HG03520 (cell line): Measurements from ENCODE around the gene TMEM11.
A peak's percentile ranks its signal among the peaks of the same experiment; 100 is the strongest.

Experiments
- ATAC-seq: cut with Tn5 transposase; IDR thresholded peaks from one replicate; pipeline ENCODE4 v1.9.1; 2021; ENCODE audit warnings: mild to moderate bottlenecking, moderate library complexity; ENCODE audit not compliant: unreplicated experiment

Gene TMEM11

DNA sequence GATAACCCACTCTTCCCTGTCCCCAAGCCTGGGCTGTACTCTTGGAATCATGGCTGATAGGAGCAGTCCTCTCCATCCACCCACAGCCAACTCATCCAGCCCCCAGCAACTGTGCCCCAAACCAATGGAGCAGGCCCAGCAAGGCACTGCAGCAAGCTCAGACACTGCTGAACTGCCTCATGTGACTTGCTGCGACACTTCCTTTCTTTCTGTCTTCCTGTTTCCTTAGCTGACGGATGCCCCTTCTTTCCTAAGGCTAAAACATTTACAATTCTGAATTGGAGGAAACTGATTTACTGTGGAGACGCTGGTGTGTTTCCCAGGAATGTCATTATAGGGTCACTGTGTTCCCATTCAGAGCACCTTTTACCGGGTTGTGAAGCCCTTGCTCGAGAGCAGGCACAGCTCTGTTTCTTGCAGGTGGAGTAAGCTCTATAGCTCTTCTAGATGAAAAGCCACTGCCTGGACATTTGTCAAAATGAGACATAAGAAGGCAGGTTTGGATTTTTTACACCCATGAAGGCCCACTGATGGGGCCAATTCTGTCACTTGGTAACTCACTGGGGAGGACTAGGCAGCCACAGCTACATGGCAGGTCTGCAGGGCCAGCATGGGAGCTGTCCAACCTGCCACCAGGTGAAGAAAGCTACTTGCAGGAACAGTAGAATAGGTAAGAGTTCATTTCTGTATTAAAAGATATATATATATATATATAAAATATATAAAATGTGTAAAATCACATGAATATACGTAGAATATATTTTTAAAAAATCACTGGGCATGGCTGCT lies 27.4 kb downstream of the TMEM11 start:
- no peak for ATAC-seq

- ATAC-seq, result no peak
Measured at GRCh38 chr17:21185061-21185460, 28.9 kb downstream of the TMEM11 start.

- ATAC-seq, result no peak
Measured at GRCh38 chr17:21184570-21184969, 29.4 kb downstream of the TMEM11 start.

GRCh38 chr17:21183468-21183867 lies 30.5 kb downstream of the TMEM11 start:
- ATAC-seq, result no peak

DNA sequence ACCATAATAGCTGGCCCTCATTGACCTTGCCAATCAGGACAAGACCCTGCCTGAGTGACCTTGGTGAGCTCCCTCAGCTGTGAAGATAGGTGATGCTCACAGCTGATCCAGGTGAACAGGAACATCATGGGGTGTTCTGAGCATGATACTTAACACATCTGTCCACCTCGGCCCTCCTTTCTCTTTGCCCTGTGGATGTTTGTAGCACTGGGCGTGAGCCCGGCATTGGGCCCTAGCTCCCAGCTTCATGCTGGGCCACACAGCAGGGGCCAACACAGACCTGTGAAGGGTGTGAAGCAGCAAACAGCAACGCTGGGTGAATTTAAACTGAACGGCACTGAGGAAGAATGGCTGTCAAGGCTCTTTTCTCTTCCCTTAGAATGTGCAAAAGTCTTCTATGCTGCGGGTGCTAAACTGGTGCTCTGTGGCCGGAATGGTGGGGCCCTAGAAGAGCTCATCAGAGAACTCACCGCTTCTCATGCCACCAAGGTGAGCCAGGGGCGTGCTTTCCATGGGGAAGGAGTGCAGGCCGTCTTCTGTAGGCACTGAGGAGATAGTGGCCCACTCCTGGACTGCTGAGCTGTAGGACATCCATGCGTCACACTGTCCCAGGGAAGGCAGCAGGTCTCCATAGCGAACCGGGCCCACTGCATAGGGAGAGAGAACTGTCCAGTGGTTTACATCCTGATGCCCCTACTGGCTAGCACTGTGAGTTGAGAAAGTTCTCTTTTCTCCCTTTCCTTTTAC lies 35.9 kb downstream of the TMEM11 start:
- ATAC-seq, result no peak

- ATAC-seq, result no peak
Measured at GRCh38 chr17:21177401-21177800, 36.6 kb downstream of the TMEM11 start.

GRCh38 chr17:21176773-21177395 lies 37.1 kb downstream of the TMEM11 start:
- no peak for ATAC-seq

DNA sequence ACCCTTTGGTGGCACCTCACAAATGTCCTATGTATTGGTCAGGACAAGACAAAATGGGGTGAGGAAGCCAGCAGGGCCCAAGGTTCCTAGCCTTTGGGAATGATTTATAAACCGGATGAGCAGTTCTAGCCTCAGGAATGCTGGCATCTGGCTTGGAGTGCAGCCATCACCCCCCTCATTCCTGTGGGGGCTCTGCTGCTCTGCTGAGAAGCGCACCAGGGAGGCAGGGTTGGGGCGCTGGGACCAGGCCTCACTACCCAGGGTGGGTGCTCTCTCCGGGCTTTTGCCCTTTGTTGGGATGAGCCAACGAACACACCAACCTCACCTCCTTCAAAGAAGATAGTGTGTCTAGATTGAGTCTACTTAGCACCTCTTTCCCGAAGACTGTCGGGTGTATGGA lies 39.2 kb downstream of the TMEM11 start:
- ATAC-seq, result no peak

DNA sequence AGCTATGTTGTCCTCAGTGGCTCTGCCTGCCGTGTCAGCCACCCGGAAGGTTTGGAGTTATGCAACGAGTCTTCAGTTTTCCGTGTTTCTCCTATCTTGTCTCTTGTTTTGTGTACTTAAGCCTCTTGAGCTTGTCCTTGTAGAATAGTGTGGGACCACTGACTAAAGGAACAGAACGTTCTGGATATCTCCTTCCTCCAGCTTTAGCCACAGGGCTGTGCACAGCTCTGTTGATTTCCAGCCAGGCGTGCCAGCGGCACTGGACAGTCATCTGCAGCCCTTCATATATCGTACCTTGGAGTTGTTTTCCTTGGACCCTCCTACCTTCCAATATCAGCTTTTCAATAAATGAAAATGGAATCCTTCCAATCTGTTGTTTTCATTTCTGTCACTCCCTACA lies 39.8 kb downstream of the TMEM11 start:
- ATAC-seq, result no peak

GRCh38 chr17:21173543-21173942 lies 40.4 kb downstream of the TMEM11 start:
- no peak for ATAC-seq

DNA sequence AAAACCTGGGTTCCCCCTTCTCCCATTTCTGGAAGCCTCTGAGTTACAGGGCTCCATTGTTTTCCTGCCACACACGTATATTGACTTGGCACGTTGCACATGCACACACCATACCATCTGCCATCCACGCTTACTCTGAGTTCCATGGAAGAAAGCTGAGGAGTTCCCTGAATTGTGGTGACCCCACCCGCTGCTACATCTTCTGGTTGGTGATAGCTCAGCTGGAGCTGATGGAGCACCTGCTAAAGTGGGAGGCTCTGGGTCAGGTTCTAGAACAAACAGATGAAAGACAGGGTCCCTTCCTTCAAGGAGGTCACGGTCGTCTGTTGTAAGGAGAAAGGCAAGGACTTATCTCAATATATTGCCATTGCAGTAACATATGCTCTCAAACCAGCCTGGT lies 41.1 kb downstream of the TMEM11 start:
- no peak for ATAC-seq

GRCh38 chr17:21171970-21172510 lies 41.9 kb downstream of the TMEM11 start:
- ATAC-seq, result no peak

DNA sequence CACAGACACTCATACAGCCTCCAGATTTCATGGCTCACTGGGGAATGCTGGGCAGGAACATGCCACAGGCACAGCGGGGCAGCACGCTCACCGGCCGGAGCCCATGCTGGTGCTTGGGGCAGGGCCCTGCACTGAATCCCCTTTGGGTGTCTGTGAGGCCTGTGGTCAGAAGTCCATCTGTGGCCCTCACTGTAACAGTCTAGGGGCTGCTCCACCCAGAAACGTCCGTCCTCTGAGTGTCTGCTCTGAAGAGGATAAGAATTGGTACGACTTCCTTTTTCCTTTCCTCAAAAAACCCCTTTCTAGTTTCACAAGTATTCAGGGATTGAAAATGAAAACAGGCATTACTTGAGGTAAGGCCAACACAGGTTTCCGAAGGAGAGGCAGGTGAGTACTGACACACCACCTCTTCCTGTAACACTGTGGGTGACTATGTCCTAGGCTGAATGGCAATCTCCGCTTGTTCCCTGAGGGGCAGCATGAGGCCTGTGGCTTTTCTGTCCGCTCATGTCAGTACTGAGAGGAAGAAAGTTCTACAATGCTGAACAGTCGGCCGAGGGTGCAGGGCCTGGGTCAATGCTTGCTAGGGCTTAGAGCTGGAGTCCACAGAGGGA lies 42.5 kb downstream of the TMEM11 start:
- peak; percentile 57 for ATAC-seq

- ATAC-seq, result no peak
Measured at GRCh38 chr17:21170809-21171208, 43.2 kb downstream of the TMEM11 start.

GRCh38 chr17:21169496-21169895 lies 44.5 kb downstream of the TMEM11 start:
- ATAC-seq, result no peak

DNA sequence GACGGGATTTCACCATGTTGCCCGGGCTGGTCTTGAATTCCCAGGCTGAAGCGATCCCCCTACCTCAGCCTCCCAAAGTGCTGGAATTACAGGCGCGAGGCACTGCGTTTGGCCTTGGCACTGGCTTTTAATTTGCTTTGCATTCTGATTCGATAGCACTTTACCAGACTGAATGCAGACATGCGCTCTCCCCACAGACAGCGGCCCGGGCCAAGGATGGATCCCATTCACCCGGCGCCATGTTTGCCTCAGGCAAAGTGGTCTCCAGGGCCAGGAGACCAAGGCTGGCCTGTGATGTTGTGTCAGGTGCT lies 45.5 kb downstream of the TMEM11 start:
- ATAC-seq, result no peak

DNA sequence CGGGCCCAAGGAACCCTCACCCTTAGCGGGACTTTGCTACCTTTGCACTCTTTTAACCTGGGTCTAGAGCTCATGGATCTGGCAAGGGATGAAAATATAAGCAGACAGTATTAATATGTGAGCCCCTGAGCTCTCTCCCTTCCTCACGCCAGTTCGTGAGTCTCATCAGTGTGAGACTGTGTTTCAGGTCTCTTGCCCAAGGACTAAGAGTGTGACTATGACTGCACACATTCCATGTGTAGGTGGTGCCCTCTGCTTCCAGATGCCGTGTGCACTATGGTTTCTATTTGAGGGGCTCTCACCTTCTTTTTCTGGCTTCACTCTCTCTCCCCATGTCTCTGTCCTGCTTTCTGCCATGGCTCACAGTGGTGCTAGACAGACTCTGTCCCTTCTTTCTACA lies 46.7 kb downstream of the TMEM11 start:
- ATAC-seq, result no peak

DNA sequence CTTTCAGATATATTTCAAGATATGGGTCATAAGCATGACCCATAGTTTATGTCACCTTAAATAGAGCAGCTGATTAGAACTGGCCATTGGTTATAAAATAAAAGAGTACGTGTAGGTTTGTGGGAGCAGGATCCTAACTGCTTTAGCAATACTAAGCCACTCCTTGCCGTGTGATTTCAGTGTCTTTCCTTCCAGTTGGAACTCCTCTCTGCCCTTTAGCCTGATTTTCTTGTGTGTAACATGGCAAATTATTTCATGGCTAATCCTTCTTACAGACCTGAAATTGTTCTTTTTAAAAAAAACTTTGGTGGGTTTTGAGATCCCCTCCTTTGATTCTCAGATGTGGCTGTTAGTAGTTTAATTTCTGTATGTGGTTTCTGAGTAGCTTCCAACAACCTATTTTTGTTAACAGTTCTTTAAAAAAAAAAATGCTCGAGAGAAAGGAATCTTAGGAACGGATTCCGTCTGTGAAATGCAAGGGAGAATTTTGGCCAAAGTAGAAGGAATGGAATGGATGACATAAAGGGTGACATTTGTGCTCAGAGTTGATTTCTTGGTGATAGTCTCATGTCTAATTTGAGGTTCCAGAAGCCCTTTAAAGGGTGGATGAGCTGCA lies 47.3 kb downstream of the TMEM11 start:
- no peak for ATAC-seq

DNA sequence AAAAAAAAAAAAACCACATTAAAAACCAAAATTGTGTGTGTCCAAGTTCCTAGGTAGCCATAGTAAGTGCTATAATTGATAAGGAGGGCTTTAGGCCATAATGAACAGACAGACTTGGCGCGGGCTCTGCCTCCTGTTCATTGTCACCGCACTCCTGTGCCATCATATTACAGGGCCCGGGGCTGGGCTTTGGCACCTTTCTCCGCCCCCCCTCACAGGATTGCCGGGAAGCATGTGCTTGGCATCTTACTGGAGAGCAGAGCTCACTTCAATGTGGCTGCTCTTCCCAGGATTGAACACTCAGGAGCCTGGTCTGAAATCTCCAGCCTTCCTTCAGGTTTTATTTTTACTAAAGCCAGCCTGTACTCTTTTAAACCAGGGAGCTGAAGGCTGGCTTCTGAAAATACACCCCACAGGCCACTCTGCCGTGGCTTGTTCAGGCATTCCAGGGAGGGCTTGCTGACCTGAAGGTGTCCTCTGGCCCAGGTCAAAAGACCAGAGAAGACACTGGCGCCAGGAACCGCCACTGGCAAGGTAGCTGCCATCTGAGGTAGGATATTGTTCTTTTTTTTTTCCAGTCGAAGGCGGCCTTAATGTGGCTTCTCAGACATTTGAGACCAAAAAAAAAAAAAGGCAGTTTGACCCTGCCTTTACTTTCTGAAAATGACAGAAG lies 47.9 kb downstream of the TMEM11 start:
- no peak for ATAC-seq

DNA sequence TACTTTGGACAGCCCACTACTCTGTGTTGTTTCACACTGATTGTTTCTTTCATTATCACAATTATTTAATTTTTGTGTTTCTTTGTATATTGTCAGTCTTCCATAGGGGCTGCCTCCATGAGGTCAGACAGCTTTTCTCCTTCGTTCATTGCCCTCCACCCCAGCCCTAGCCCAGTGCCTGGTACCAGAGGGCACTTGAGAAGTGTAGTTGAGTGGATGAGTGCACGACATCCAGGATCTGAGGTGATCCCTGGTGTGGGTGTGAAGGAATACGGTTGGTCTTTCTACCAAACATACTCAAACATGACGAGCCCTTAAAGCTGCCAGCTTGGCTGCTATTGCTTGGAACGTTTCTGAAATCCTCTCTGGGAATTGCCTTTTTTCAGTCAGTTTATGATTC lies 49.3 kb downstream of the TMEM11 start:
- ATAC-seq, result no peak
